ENCODE data around the gene MTMR3. TPM values are rescaled to one million over a fixed set of nuclear protein-coding genes. Genes with fewer than 3 reads are reported as not detected.
"Not testable (repeated sequence)": the region's sequence is repeated elsewhere in the genome, so short reads cannot be mapped to it uniquely, and the experiment has no call there.

Gene MTMR3
- total RNA-seq, 1 experiment from 2014 or later: 12.1 TPM

- intact Hi-C loops (cut with micrococcal nuclease): no loop called here
- Histone ChIP-seq H3K27ac (ENCODE audit: low read length) (no peak overlapping the region), H3K9me3 (ENCODE audit: low read length) (no peaks in the 10 kb centered on the region), H3K4me2 (ENCODE audit: low read length) (no peak overlapping the region), H3K79me2 (ENCODE audit: low read length) (no peaks in the 10 kb centered on the region), H3F3A (ENCODE audit: low read length, unreplicated experiment) (no peaks in the 10 kb centered on the region), H2AFZ (ENCODE audit: low read length) (no peak overlapping the region), H3K4me3 (ENCODE audit: low read length) (no peak overlapping the region), H3K9ac (ENCODE audit: low read length) (no peak overlapping the region), H3K4me1 (ENCODE audit: insufficient read depth, low read length) (no peaks in the 10 kb centered on the region), H3K9me2 (replicated peaks; ENCODE audit: low read length) (no peaks in the 10 kb centered on the region), H3K36me3 (ENCODE audit: low read depth, low read length) (no peaks in the 10 kb centered on the region), H3K27me3 (ENCODE audit: low read length) (no peaks in the 10 kb centered on the region), H4K20me1 (ENCODE audit: low read length) (no peaks in the 10 kb centered on the region)
- DNase-seq: no peak
- TF ChIP-seq EZH2 (IDR thresholded peaks at IDR 0.05; ENCODE audit: low read length, unreplicated experiment) (no peak), CTCF (conservative IDR thresholded peaks at IDR 0.05; ENCODE audit: low read depth, low read length) (no peak), EZH2phosphoT487 (IDR thresholded peaks at IDR 0.05; ENCODE audit: borderline replicate concordance, low read length) (no peak)
- no TSS peak for BruUV-seq (replicated peaks)
- no peak for ATAC-seq
- POLR2A ChIA-PET (ENCODE audit: unreplicated experiment): no interaction called here
- CTCF ChIA-PET: no interaction called here
Measured at GRCh38 chr22:30056015-30056414, 173.0 kb downstream of the MTMR3 start.

GRCh38 chr22:30057375-30057774 lies 174.4 kb downstream of the MTMR3 start:
- Histone ChIP-seq H2AFZ (ENCODE audit: low read length) (no peak overlapping the region), H3K79me2 (ENCODE audit: low read length) (no peaks in the 10 kb centered on the region), H3K4me2 (ENCODE audit: low read length) (no peak overlapping the region), H3K27ac (ENCODE audit: low read length) (no peak overlapping the region), H3K9ac (ENCODE audit: low read length) (no peak overlapping the region), H4K20me1 (ENCODE audit: low read length) (no peaks in the 10 kb centered on the region), H3K4me3 (ENCODE audit: low read length) (no peak overlapping the region), H3F3A (ENCODE audit: low read length, unreplicated experiment) (no peaks in the 10 kb centered on the region), H3K36me3 (ENCODE audit: low read depth, low read length) (no peaks in the 10 kb centered on the region), H3K9me2 (replicated peaks; ENCODE audit: low read length) (no peaks in the 10 kb centered on the region), H3K27me3 (ENCODE audit: low read length) (no peaks in the 10 kb centered on the region), H3K9me3 (ENCODE audit: low read length) (no peaks in the 10 kb centered on the region), H3K4me1 (ENCODE audit: insufficient read depth, low read length) (no peaks in the 10 kb centered on the region)
- no TSS peak for BruUV-seq (replicated peaks)
- intact Hi-C loops (cut with micrococcal nuclease): no loop called here
- no peak for ATAC-seq
- TF ChIP-seq EZH2 (IDR thresholded peaks at IDR 0.05; ENCODE audit: low read length, unreplicated experiment) (no peak), CTCF (conservative IDR thresholded peaks at IDR 0.05; ENCODE audit: low read depth, low read length) (no peak), EZH2phosphoT487 (IDR thresholded peaks at IDR 0.05; ENCODE audit: borderline replicate concordance, low read length) (no peak)
- no peak for DNase-seq
- CTCF ChIA-PET: no interaction called here
- POLR2A ChIA-PET (ENCODE audit: unreplicated experiment): no interaction called here

- H3K9ac ChIP-seq (ENCODE audit: low read length); CTCF ChIA-PET; BruUV-seq (replicated peaks); H3K79me2 ChIP-seq (ENCODE audit: low read length); intact Hi-C loops (cut with micrococcal nuclease); H3K4me2 ChIP-seq (ENCODE audit: low read length); H3K36me3 ChIP-seq (ENCODE audit: low read depth, low read length); H3F3A ChIP-seq (ENCODE audit: low read length, unreplicated experiment); H4K20me1 ChIP-seq (ENCODE audit: low read length); H3K9me2 ChIP-seq (replicated peaks; ENCODE audit: low read length); H3K27ac ChIP-seq (ENCODE audit: low read length); H2AFZ ChIP-seq (ENCODE audit: low read length); H3K9me3 ChIP-seq (ENCODE audit: low read length); POLR2A ChIA-PET (ENCODE audit: unreplicated experiment); H3K4me1 ChIP-seq (ENCODE audit: insufficient read depth, low read length); H3K4me3 ChIP-seq (ENCODE audit: low read length); ATAC-seq; H3K27me3 ChIP-seq (ENCODE audit: low read length); DNase-seq: not testable (repeated sequence)
Measured at GRCh38 chr22:30059346-30060020, 176.5 kb downstream of the MTMR3 start.

GRCh38 chr22:30061094-30061493 lies 178.1 kb downstream of the MTMR3 start:
- BruUV-seq (replicated peaks); H3K4me2 ChIP-seq (ENCODE audit: low read length); H3K27ac ChIP-seq (ENCODE audit: low read length); H3K36me3 ChIP-seq (ENCODE audit: low read depth, low read length); H3K4me1 ChIP-seq (ENCODE audit: insufficient read depth, low read length); POLR2A ChIA-PET (ENCODE audit: unreplicated experiment); H3K9me2 ChIP-seq (replicated peaks; ENCODE audit: low read length); DNase-seq; H3K9me3 ChIP-seq (ENCODE audit: low read length); H4K20me1 ChIP-seq (ENCODE audit: low read length); intact Hi-C loops (cut with micrococcal nuclease); H3K27me3 ChIP-seq (ENCODE audit: low read length); ATAC-seq; H3K4me3 ChIP-seq (ENCODE audit: low read length); H3K9ac ChIP-seq (ENCODE audit: low read length); H3K79me2 ChIP-seq (ENCODE audit: low read length); H2AFZ ChIP-seq (ENCODE audit: low read length); H3F3A ChIP-seq (ENCODE audit: low read length, unreplicated experiment): not testable (repeated sequence)
- CTCF ChIA-PET: interaction anchor here (0.6 kb wide), 1 partner anchor 29 kb away, joined by 4 read pairs; no protein-coding TSS in a partner anchor

Measured in PC-3 (cell line).